22Rv1 (cell line): Measurements from ENCODE around the gene NADK2.

ENCODE experiments used
- ZFX ChIP-seq: fragments of 450-650 bp; IDR thresholded peaks from 2 replicates; pipeline ENCODE4 v1.6.1; 2017; ENCODE audit warnings: antibody characterized with exemption, borderline replicate concordance
- TF ChIP-seq, protein P1 (sequence below): fragments of 450-650 bp; IDR thresholded peaks from 2 replicates; pipeline ENCODE4 v1.5.1; 2017; ENCODE audit warnings: mild to moderate bottlenecking

DNA sequence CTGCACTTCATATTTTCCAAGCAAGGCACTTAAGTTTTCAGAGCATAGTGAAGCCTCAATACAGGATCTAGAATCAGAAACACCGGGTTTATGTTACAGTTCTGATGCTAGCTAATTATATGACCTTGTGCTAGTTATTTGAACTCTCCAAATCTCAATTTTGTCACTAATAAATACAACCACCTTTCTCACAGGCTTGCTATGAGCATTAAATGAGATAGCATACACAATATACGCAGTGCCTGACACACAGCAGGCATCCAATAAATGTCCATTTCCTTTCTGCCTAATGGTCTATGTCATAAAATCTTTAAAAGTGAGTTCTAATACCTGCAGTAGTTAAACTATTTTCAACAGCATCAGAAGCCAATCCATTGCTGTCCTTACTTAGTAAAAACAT is 32.9 kb downstream of the NADK2 start:
- TF ChIP-seq, protein P1, sequence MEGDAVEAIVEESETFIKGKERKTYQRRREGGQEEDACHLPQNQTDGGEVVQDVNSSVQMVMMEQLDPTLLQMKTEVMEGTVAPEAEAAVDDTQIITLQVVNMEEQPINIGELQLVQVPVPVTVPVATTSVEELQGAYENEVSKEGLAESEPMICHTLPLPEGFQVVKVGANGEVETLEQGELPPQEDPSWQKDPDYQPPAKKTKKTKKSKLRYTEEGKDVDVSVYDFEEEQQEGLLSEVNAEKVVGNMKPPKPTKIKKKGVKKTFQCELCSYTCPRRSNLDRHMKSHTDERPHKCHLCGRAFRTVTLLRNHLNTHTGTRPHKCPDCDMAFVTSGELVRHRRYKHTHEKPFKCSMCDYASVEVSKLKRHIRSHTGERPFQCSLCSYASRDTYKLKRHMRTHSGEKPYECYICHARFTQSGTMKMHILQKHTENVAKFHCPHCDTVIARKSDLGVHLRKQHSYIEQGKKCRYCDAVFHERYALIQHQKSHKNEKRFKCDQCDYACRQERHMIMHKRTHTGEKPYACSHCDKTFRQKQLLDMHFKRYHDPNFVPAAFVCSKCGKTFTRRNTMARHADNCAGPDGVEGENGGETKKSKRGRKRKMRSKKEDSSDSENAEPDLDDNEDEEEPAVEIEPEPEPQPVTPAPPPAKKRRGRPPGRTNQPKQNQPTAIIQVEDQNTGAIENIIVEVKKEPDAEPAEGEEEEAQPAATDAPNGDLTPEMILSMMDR, result no peak
- no peak for TF ChIP-seq ZFX
